Gastrocnemius medialis (tissue), 4 donors: ENCODE data around the gene WLS.
A peak's percentile ranks its signal among the peaks of the same experiment; 100 is the strongest.

Experiments
- POLR2A ChIP-seq, 2 donors: fragments of 450-650 bp; IDR thresholded peaks; one replicate each; pipeline ENCODE4 v1.6.1; 2017; ENCODE audit warnings: antibody characterized with exemption in 2 of 2, mild to moderate bottlenecking in 2 of 2, moderate library complexity in 2 of 2
- TF ChIP-seq, protein P1 (sequence below), 5 experiments: fragments of 450-650 bp in 3 of 5; fragments of 200-600 bp in 2 of 5; sonication (generic) in 2 of 5; IDR thresholded peaks in 4 of 5; conservative IDR thresholded peaks in 1 of 5; 1 replicate in 4 of 5; 2 replicates in 1 of 5; pipeline ENCODE4 v1.5.1; 2016 to 2019; ENCODE audit warnings: antibody characterized with exemption in 5 of 5, mild to moderate bottlenecking in 3 of 5, moderate library complexity in 3 of 5

DNA sequence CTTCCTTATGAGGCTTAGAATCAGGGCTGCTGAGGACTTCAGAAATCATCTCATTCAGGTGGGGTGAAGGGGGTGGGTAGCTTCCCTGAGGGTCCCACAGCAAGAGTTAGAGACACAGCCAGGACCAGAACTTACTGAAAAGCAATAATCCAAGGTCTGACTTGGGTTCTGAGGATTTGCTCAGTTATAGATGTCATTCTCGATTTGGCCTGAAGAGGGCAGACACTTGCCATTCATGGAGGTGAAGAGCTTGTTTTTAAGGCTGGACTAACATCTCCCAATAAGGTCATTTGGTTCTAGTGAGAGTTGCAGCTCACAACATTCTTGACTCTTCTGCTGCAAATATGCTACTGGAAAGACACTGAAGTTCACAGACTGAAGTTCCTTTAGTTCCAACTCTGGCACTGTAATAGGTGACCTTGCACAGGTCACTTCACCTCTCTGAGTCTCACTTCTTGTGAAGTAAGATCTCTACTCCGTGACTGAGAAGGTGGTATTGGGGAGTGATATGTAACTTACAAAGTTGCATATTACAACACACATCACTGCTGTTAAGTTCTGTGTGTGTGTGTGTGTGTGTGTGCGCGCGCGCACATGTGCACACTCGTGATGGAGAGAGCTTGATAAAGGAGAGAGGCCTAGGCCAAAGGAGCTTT lies 112.1 kb downstream of the WLS start:
- TF ChIP-seq, protein P1, sequence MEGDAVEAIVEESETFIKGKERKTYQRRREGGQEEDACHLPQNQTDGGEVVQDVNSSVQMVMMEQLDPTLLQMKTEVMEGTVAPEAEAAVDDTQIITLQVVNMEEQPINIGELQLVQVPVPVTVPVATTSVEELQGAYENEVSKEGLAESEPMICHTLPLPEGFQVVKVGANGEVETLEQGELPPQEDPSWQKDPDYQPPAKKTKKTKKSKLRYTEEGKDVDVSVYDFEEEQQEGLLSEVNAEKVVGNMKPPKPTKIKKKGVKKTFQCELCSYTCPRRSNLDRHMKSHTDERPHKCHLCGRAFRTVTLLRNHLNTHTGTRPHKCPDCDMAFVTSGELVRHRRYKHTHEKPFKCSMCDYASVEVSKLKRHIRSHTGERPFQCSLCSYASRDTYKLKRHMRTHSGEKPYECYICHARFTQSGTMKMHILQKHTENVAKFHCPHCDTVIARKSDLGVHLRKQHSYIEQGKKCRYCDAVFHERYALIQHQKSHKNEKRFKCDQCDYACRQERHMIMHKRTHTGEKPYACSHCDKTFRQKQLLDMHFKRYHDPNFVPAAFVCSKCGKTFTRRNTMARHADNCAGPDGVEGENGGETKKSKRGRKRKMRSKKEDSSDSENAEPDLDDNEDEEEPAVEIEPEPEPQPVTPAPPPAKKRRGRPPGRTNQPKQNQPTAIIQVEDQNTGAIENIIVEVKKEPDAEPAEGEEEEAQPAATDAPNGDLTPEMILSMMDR (IDR thresholded peaks at IDR 0.05 in 4 of 5, conservative IDR thresholded peaks at IDR 0.05 in 1 of 5): peak; percentile 72 to 85 (median 79)
- no peak for TF ChIP-seq POLR2A (IDR thresholded peaks at IDR 0.05)
